Mesenchymal stem cell (in vitro differentiated cells and primary cell): ENCODE measurements around the gene COQ7.

Experiments used
- DNase-seq: peaks from one replicate; pipeline ENCODE4 v3.0.0-alpha.2; 2013
- H2AFZ ChIP-seq: one replicate; pipeline ENCODE4 v1.6.1; 2013; ENCODE audit warnings: low read depth, mild to moderate bottlenecking, control low read depth, inconsistent platforms, low read length, moderate library complexity
- H2AK5ac ChIP-seq: 2 replicates; pipeline ENCODE4 v1.6.1; 2013; ENCODE audit warnings: low read length, moderate library complexity, mild to moderate bottlenecking, inconsistent platforms; ENCODE audit not compliant: severe bottlenecking
- H2BK120ac ChIP-seq: one replicate; pipeline ENCODE4 v1.6.1; 2013; ENCODE audit warnings: low read depth, mild to moderate bottlenecking, inconsistent platforms, low read length, moderate library complexity
- H2BK12ac ChIP-seq, 2 experiments: one replicate each; pipeline ENCODE4 v1.6.1; 2013; ENCODE audit warnings: inconsistent platforms in 2 of 2, low read length in 2 of 2, mild to moderate bottlenecking in 2 of 2, moderate library complexity in 2 of 2, control low read depth in 1 of 2
- H2BK15ac ChIP-seq: one replicate; pipeline ENCODE4 v1.6.1; 2013; ENCODE audit warnings: mild to moderate bottlenecking, low read depth, inconsistent platforms; ENCODE audit not compliant: poor library complexity, severe bottlenecking
- H2BK5ac ChIP-seq: 2 replicates; pipeline ENCODE4 v1.6.1; 2013; ENCODE audit warnings: low read depth, mild to moderate bottlenecking, low read length, control low read depth, inconsistent platforms; ENCODE audit not compliant: poor library complexity, severe bottlenecking
- H3K14ac ChIP-seq, 2 experiments: one replicate each; pipeline ENCODE4 v1.6.1; 2013; ENCODE audit warnings: inconsistent platforms in 2 of 2, low read length in 2 of 2, control low read depth in 1 of 2, mild to moderate bottlenecking in 1 of 2, moderate library complexity in 1 of 2
- H3K18ac ChIP-seq, 2 experiments: one replicate each; pipeline ENCODE4 v1.6.1; 2013; ENCODE audit warnings: inconsistent platforms in 2 of 2, low read length in 2 of 2, control low read depth in 1 of 2, low read depth in 1 of 2, mild to moderate bottlenecking in 1 of 2
- H3K23ac ChIP-seq, 2 experiments: one replicate each; pipeline ENCODE4 v1.6.1; 2013; ENCODE audit warnings: inconsistent platforms in 2 of 2, low read length in 2 of 2, mild to moderate bottlenecking in 2 of 2, moderate library complexity in 2 of 2, control low read depth in 1 of 2
- H3K27ac ChIP-seq: 2 replicates; pipeline ENCODE4 v1.5.1; 2013; ENCODE audit warnings: mild to moderate bottlenecking, moderate library complexity, low read length, control low read depth, inconsistent platforms; ENCODE audit not compliant: poor library complexity, severe bottlenecking
- H3K27me3 ChIP-seq, 2 experiments: 2 replicates each; pipeline versions ENCODE4 v1.6.1 to v1.7.0; 2013; ENCODE audit warnings: low read length in 2 of 2, mild to moderate bottlenecking in 2 of 2, moderate library complexity in 2 of 2, control low read depth in 1 of 2, inconsistent platforms in 1 of 2; ENCODE audit not compliant: control insufficient read depth in 1 of 2, insufficient read depth in 1 of 2
- H3K36me3 ChIP-seq, 2 experiments: 2 replicates each; pipeline versions ENCODE4 v1.6.1 to v1.7.0; 2013; ENCODE audit warnings: low read length in 2 of 2, control low read depth in 1 of 2, inconsistent platforms in 1 of 2, low read depth in 1 of 2, mild to moderate bottlenecking in 1 of 2; ENCODE audit not compliant: insufficient read depth in 2 of 2, control insufficient read depth in 1 of 2
- H3K4ac ChIP-seq, 2 experiments: one replicate each; pipeline ENCODE4 v1.6.1; 2013; ENCODE audit warnings: inconsistent platforms in 2 of 2, low read length in 2 of 2, mild to moderate bottlenecking in 2 of 2, moderate library complexity in 2 of 2, control low read depth in 1 of 2, low read depth in 1 of 2
- H3K4me1 ChIP-seq: 2 replicates; pipeline ENCODE4 v1.6.1; 2013; ENCODE audit warnings: low read depth, low read length, control low read depth; ENCODE audit not compliant: control insufficient read depth, insufficient read depth
- H3K4me2 ChIP-seq: 2 replicates; pipeline ENCODE4 v1.6.1; 2013; ENCODE audit warnings: low read length, mild to moderate bottlenecking, inconsistent platforms; ENCODE audit not compliant: poor library complexity, severe bottlenecking
- H3K4me3 ChIP-seq, 2 experiments: 2 replicates each; pipeline versions ENCODE4 v1.5.1 to v1.7.0; 2013; ENCODE audit warnings: low read length in 2 of 2, mild to moderate bottlenecking in 2 of 2, control low read depth in 1 of 2, low read depth in 1 of 2; ENCODE audit not compliant: insufficient read depth in 1 of 2
- H3K79me1 ChIP-seq: replicated peaks from 2 replicates; pipeline ENCODE4 v1.6.1; 2013; ENCODE audit warnings: mild to moderate bottlenecking, control low read depth, low read length, inconsistent platforms; ENCODE audit not compliant: poor library complexity, severe bottlenecking
- H3K9ac ChIP-seq: 2 replicates; pipeline ENCODE4 v1.7.0; 2013; ENCODE audit warnings: mild to moderate bottlenecking, low read length, moderate library complexity
- H3K9me3 ChIP-seq: 2 replicates; pipeline ENCODE4 v1.7.0; 2013; ENCODE audit warnings: mild to moderate bottlenecking, low read length; ENCODE audit not compliant: control insufficient read depth
- H4K8ac ChIP-seq: one replicate; pipeline ENCODE4 v1.6.1; 2013; ENCODE audit warnings: inconsistent platforms, mild to moderate bottlenecking, low read length, moderate library complexity
- H4K91ac ChIP-seq: one replicate; pipeline ENCODE4 v1.6.1; 2013; ENCODE audit warnings: mild to moderate bottlenecking, low read length, inconsistent platforms
- WGBS: methylation state at CpG from one replicate; pipeline ENCODE4 v1.1.7; 2013; ENCODE audit warnings: mixed read lengths; 5-methylcytosine and 5-hydroxymethylcytosine counted together

Gene COQ7

DNA sequence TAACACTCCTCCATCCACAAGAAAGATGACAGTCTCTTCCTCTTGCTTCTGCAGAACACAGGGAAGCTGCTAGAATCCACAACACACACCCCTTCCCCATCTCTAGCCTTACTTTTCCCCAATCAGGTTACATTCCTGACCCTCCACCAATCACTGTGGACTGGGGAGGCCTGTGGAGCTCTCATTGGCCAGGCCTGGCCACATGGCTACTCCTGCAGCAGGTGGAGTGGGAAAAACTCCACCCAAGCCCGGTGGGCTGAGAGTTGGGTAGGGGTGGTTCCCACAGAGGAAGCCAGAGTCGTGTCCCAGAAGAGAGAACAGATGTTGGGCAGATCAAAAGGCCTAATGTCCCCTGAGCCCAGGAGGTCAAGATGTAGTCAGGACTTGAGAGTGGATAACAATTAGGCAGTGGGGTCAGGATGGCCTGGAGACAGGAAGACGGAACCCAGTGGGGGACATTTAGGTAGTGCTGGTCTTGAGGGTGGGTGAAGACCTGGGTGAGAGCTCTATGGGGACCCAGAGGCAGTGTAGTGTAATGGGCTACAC lies 22.1 kb downstream of the COQ7 start:
- peak overlapping the region; percentile 33 to 46 for H2BK12ac ChIP-seq
- H3K9ac ChIP-seq: no peak overlapping the region
- no peak overlapping the region for H3K4ac ChIP-seq
- no peaks in the 10 kb centered on the region for H3K27me3 ChIP-seq
- no peak overlapping the region for H4K8ac ChIP-seq
- no peak overlapping the region for H2AK5ac ChIP-seq
- H4K91ac ChIP-seq: no peak overlapping the region
- peaks cover 6% of the 10 kb centered on the region for H3K4me1 ChIP-seq
- no peak overlapping the region for H3K14ac ChIP-seq
- peaks cover 2% of the 10 kb centered on the region for H3K9me3 ChIP-seq
- no peak overlapping the region for H2BK5ac ChIP-seq
- no peaks in the 10 kb centered on the region for H3K36me3 ChIP-seq
- H2BK15ac ChIP-seq: no peak overlapping the region
- no peak overlapping the region for H2BK120ac ChIP-seq
- WGBS: 86% methylated on average over 3 of the region's 3 CpGs
- H3K4me2 ChIP-seq: no peak overlapping the region
- no peak overlapping the region for H3K23ac ChIP-seq
- no peak overlapping the region for H2AFZ ChIP-seq
- H3K18ac ChIP-seq: peak overlapping the region in 1 of 2 experiments; percentile 34
- no peaks in the 10 kb centered on the region for H3K79me1 ChIP-seq
- no peak overlapping the region for H3K27ac ChIP-seq
- H3K4me3 ChIP-seq: no peak overlapping the region
- DNase-seq: no peak

DNA sequence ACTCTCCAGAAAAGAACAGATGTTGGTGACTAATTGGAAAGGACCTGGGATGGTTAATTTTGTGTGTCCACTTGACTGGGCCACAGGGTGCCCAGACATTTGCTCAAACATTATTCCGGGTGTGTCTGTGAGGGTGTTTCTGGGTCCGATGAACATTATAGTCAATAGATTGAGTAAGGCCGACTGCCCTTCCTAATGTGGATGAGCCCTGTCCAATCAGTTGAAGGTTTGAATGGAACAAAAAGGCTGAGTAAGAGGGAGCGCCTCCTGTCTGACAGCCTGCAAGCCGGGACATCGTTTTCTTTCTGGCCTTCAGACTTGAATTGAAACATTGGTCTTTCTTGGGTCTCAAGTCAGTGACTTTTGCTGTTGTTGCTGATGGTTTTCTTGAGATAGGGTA lies 23.5 kb downstream of the COQ7 start:
- Histone ChIP-seq H3K4me1 (peaks cover 6% of the 10 kb centered on the region), H2BK5ac (no peak overlapping the region), H3K9ac (no peak overlapping the region), H3K23ac (no peak overlapping the region), H3K18ac (peak overlapping the region in 1 of 2 experiments; percentile 17), H3K79me1 (no peaks in the 10 kb centered on the region), H3K4ac (no peak overlapping the region), H2AK5ac (no peak overlapping the region), H4K91ac (no peak overlapping the region), H2AFZ (no peak overlapping the region), H2BK120ac (no peak overlapping the region), H3K36me3 (no peaks in the 10 kb centered on the region), H2BK15ac (peak overlapping the region; percentile 67), H4K8ac (no peak overlapping the region), H3K27ac (no peak overlapping the region), H2BK12ac (no peak overlapping the region), H3K4me2 (no peak overlapping the region), H3K9me3 (peaks cover 2% of the 10 kb centered on the region), H3K14ac (no peak overlapping the region), H3K4me3 (no peak overlapping the region), H3K27me3 (no peaks in the 10 kb centered on the region)
- DNase-seq: no peak
- 94% methylated on average over 6 of the region's 6 CpGs for WGBS

DNA sequence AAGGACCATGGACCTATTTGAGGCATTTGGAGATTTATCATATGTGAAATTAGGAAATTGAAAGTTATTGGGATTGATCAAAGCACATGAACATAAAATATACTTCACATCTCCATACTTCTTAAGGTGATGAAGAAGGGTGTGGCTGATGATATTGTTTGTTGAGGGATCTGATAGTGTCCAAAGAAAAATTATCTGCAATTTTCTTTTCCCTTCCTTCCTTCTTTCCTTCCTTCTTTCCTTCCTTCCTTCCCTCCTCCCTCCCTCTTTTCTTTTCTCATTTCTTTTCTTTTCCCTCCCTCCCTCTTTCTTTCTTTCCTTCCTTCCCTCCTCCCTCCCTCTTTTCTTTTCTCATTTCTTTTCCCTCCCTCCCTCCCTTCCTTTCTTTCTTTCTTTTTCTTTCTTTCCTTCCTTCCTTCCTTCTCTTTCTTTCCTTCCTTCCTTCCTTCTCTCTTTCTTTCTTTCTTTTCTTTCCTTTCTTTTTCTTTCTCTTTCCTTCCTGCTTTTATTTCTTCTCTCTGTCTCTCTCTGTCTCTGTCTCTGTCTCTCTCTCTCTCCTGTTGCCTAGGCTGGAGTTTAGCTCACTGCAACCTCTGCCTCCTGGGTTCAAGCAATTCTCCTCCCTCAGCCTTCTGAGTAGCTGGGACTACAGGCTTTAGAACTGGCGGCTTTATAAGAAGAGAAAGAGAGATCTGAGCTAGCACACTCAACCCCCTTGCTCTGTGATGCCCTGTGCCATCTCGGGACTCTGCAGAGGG lies 25.4 kb downstream of the COQ7 start:
- Histone ChIP-seq H3K4me3 (peak overlapping the region in 1 of 2 experiments; percentile 8), H3K4ac (no peak overlapping the region), H3K14ac (no peak overlapping the region), H3K4me1 (peaks cover 2% of the 10 kb centered on the region), H2BK12ac (no peak overlapping the region), H3K9me3 (peaks cover 2% of the 10 kb centered on the region), H3K18ac (no peak overlapping the region), H3K27ac (no peak overlapping the region), H2BK5ac (no peak overlapping the region), H2AK5ac (no peak overlapping the region), H3K4me2 (no peak overlapping the region), H3K36me3 (no peaks in the 10 kb centered on the region), H3K9ac (peak overlapping the region; percentile 33), H4K8ac (no peak overlapping the region), H4K91ac (no peak overlapping the region), H2AFZ (no peak overlapping the region), H2BK15ac (no peak overlapping the region), H3K27me3 (no peaks in the 10 kb centered on the region), H2BK120ac (no peak overlapping the region), H3K79me1 (no peaks in the 10 kb centered on the region), H3K23ac (no peak overlapping the region)
- DNase-seq: no peak
- 100% methylated on average over 1 of the region's 2 CpGs for WGBS

DNA sequence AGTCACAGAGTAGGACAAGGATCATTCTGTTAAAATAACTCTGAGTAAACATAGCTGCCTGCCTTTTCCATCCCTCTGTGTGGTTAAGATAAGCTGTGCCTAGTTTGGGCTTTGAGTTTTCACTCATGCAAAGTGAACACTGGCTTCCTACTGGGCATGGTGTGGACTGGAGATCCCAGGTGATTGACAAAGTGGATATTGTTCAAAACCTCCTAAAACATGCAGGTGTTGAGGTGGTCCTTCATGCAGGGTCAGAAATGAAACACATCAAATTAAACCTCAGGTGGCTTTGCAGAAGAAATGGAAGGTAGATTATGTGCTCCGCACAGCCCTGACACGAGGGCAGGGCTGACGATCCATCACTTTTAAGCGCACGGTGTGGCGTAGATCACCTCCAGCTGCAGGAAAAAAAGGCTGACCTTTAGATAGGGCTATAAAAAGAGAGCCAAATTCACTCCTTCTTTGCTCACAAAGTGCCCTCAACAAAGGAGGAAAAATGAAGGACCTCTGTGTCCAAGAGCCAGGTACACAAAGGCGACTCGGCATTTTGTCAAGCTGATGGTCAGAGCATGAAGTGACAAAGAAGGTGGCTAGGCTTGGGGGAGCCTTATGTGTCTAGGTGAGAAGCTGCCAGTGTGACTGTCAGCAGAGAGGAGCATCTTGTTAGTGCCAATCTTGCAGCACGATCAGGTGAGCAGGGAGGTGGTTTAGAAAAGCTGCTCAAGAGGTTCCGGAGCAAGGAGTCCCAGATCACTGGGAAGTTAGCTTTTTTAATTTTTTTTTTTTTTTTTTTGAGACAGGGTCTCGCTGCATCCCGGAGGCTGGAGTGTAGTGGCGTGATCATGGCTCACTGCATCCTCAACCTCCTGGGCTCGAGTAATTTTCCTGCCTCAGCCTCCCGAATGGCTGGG lies 26.5 kb downstream of the COQ7 start:
- H3K79me1 ChIP-seq: no peaks in the 10 kb centered on the region
- no peak overlapping the region for H2BK12ac ChIP-seq
- H3K4me3 ChIP-seq: no peak overlapping the region
- H3K23ac ChIP-seq: no peak overlapping the region
- no peak overlapping the region for H2BK120ac ChIP-seq
- H3K4me2 ChIP-seq: no peak overlapping the region
- H3K14ac ChIP-seq: no peak overlapping the region
- no peak overlapping the region for H3K9ac ChIP-seq
- H4K91ac ChIP-seq: no peak overlapping the region
- H2BK5ac ChIP-seq: no peak overlapping the region
- no peak overlapping the region for H3K27ac ChIP-seq
- no peak overlapping the region for H2AFZ ChIP-seq
- peaks cover 2% of the 10 kb centered on the region for H3K4me1 ChIP-seq
- 90% methylated on average over 12 of the region's 15 CpGs for WGBS
- no peak overlapping the region for H3K4ac ChIP-seq
- peaks cover 7% of the 10 kb centered on the region for H3K9me3 ChIP-seq
- no peak overlapping the region for H4K8ac ChIP-seq
- DNase-seq: no peak
- no peaks in the 10 kb centered on the region for H3K27me3 ChIP-seq
- H2BK15ac ChIP-seq: no peak overlapping the region
- H3K36me3 ChIP-seq: no peaks in the 10 kb centered on the region
- no peak overlapping the region for H3K18ac ChIP-seq
- no peak overlapping the region for H2AK5ac ChIP-seq
